HG03095 (cell line): Measurements from ENCODE around the gene HERPUD2.

ENCODE experiments used
- ATAC-seq: cut with Tn5 transposase; IDR thresholded peaks from one replicate; pipeline ENCODE4 v1.9.1; 2021; ENCODE audit warnings: moderate library complexity; ENCODE audit not compliant: unreplicated experiment

Gene HERPUD2

GRCh38 chr7:35694784-35695472 is at the start of gene HERPUD2:
TSS of gene HERPUD2 (minus strand) at chr7:35695135. CDS start at chr7:35694330, 805 bp downstream.
- ATAC-seq = peak; percentile 89

DNA sequence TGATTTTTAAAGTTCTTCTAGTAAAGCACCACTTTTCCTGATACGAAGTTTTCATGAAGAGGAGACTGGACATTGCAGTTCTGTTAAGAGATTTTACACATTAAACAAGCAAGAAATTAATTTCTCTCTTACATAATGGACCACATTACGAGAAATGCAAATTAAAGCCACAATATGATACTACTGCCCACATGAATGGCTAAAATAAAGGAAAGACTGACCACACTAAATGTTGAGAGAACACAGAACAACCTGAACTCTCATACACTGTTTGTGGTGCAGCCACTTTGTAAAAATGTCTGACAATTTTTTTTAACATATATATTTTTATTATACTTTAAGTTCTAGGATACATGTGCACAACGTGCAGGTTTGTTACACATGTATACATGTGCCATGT is 44.0 kb upstream of the HERPUD2 start:
- no peak for ATAC-seq

DNA sequence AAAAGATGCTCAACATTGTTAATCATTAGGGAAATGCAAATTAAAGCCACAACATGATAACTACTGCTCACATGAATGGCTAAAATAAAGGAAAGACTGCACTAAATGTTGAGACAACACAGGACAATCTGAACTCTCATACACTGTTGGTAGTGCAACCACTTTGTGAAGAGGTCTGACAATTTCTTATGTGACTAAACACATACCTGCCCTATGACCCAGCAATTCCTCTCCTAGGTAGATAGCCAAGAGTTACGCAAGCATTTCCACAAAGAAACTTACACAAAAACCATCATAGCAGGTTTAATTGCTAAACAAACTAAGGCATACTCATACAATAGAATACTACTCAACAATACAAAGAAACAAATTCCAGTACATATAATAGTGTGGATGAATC is 41.8 kb upstream of the HERPUD2 start:
- no peak for ATAC-seq

DNA sequence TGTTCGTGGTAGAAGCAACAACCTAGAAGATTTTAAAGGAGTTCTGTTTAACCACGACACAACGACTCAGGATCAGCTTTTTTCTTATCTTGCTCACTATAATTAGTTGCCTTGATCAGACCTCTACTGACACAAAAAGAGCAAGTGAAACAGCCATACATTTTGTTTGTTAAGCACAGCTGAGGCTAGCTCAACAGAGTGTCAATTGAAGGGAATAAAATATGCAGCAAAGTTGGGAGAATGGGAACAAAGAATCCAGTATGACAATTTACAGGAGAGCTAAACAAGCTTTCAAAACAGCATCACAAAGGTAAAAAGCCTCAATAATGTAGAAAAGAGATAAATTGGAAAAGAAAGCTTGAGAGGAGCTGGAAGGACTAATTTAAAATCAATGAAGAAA is 40.5 kb upstream of the HERPUD2 start:
- ATAC-seq = no peak

DNA sequence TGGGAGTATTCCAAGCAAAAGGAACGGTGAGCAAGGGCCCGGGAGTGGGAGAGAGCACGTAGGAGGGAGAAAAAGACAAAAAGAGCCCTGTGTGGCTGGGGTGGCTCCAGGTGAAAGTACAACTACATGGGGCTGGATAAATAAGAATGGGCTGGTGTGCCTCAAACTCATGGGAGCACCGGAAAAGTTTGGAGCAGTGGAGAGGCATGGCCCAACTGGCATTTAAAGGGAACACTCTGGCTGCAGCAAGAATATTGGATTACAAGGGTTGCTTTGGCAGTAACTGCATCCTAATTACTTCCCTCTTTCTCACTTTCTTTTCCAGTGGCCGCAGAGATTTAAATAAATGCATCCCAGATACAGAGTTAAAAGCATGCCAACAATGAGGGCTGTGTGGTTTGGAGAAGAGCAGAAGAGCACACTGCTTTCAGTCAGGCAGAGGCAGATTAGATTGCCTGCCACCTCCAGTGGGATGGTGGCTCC is 39.1 kb upstream of the HERPUD2 start:
- no peak for ATAC-seq

GRCh38 chr7:35731349-35731748 is 36.4 kb upstream of the HERPUD2 start:
- no peak for ATAC-seq

GRCh38 chr7:35729061-35729783 is 34.3 kb upstream of the HERPUD2 start:
- ATAC-seq = peak; percentile 51

DNA sequence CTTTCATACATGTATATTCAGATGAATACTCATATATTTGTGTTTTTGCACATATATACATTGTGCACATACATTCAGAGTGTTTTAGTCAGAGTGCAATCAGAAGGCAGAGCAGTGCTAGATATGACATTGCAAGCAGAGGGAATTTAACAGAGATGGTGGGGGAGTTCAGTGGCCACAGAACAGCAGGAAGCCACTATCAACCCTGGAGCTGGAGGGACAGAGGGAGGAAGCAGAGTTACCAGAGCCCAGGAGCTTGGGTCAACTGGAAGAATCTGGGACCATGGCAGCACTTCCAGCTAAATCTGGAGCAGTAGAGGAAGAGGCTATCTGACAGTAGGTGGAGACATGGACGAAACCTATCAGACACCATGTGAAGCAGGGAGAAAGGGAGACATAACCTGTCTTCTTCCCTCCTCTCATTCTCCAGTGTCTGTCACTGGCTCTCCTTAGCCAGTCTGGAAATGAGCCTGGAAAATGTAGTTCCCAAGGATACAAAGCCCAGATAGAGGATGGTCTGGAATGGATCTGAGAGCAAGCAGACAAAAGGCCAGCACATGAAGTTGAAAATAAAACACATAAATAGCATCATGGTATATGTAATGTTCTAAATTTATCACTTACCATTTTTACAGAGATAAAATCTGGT is 33.6 kb upstream of the HERPUD2 start:
- ATAC-seq = no peak

DNA sequence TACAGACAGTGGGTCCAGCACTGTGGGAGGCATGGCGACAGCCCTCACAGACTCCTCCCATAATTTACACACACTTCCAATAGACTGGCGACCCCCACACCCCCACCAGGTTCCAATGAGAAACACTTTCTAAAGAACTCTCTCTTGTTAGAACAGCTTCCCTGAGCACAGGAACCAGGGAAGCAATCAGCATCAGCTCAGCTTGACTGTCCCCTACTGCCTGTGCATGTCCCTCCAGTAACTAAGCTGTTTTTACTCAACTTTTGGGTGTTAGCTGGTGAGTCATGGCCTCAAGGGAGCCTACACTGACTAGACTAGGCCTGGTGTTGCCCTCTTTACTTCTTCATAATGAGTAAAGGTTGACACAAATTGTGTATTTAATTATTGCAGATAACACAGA is 32.6 kb upstream of the HERPUD2 start:
- ATAC-seq = peak; percentile 16

GRCh38 chr7:35726654-35727053 is 31.7 kb upstream of the HERPUD2 start:
- no peak for ATAC-seq

GRCh38 chr7:35725280-35725680 is 30.3 kb upstream of the HERPUD2 start:
- peak; percentile 44 for ATAC-seq

DNA sequence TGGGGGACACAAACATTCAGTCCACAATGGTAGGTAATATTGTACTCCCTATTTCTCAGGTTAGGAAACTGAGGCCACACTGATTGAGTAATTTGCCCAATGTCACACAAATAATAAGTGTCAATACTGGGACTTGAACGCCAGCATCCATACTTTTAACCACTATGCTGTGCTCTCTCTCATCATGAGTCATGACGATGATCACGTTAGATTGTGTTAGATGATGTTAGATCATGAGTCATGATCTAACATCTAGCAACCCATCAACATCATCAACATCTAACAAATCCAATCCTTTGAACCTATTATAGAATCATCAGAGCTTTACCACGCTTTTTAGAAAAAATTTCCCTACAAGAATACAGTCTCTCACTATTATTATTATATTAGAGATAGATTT is 28.1 kb upstream of the HERPUD2 start:
- no peak for ATAC-seq

- ATAC-seq = no peak
Observed at GRCh38 chr7:35722054-35722849, 27.3 kb upstream of the HERPUD2 start.

GRCh38 chr7:35721288-35721687 is 26.4 kb upstream of the HERPUD2 start:
- no peak for ATAC-seq

DNA sequence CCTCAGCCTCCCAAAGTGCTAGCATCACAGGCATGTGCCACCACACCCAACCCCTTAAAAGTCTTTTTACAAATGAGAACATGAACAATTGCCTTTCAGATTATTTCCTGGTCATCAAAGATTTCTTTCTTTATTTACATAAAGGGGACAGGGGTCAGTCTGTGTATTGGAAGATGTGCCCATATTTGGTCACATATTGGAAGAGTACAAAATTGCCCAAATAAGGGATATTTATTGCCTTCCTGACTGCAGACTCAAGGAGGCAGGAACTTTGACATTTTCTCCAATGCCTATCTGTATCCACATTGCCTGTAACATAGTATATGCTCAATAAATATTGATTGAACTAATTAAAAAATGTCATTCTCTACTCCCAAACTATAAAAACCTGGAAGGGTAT is 25.9 kb upstream of the HERPUD2 start:
- ATAC-seq = no peak

- no peak for ATAC-seq
Observed at GRCh38 chr7:35720032-35720431, 25.1 kb upstream of the HERPUD2 start.

GRCh38 chr7:35718047-35718446 is 23.1 kb upstream of the HERPUD2 start:
- no peak for ATAC-seq

GRCh38 chr7:35717516-35717915 is 22.6 kb upstream of the HERPUD2 start:
- no peak for ATAC-seq

- ATAC-seq = no peak
Observed at GRCh38 chr7:35717013-35717412, 22.1 kb upstream of the HERPUD2 start.

GRCh38 chr7:35716038-35716803 is 21.3 kb upstream of the HERPUD2 start:
- ATAC-seq = no peak
